Activated CD4-positive, CD25-positive, alpha-beta regulatory T cell treated with anti-CD3 and anti-CD28 coated beads, Interleukin-2, amount 50 U/mL, for 24 hours (primary cell): ENCODE measurements around the gene FAM120B.
A peak's percentile ranks its signal among the peaks of the same experiment; 100 is the strongest.
"Not testable (repeated sequence)": the region's sequence is repeated elsewhere in the genome, so short reads cannot be mapped to it uniquely, and the experiment has no call there.

Experiments
- ATAC-seq, 2 donors: fragments of 150-1000 bp; cut with Tn5 transposase; one replicate each; pipeline ENCODE4 v1.10.0; 2021; ENCODE audit warnings: mild to moderate bottlenecking in 1 of 2, moderate library complexity in 1 of 2

Gene FAM120B, protein sequence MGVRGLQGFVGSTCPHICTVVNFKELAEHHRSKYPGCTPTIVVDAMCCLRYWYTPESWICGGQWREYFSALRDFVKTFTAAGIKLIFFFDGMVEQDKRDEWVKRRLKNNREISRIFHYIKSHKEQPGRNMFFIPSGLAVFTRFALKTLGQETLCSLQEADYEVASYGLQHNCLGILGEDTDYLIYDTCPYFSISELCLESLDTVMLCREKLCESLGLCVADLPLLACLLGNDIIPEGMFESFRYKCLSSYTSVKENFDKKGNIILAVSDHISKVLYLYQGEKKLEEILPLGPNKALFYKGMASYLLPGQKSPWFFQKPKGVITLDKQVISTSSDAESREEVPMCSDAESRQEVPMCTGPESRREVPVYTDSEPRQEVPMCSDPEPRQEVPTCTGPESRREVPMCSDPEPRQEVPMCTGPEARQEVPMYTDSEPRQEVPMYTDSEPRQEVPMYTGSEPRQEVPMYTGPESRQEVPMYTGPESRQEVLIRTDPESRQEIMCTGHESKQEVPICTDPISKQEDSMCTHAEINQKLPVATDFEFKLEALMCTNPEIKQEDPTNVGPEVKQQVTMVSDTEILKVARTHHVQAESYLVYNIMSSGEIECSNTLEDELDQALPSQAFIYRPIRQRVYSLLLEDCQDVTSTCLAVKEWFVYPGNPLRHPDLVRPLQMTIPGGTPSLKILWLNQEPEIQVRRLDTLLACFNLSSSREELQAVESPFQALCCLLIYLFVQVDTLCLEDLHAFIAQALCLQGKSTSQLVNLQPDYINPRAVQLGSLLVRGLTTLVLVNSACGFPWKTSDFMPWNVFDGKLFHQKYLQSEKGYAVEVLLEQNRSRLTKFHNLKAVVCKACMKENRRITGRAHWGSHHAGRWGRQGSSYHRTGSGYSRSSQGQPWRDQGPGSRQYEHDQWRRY

DNA sequence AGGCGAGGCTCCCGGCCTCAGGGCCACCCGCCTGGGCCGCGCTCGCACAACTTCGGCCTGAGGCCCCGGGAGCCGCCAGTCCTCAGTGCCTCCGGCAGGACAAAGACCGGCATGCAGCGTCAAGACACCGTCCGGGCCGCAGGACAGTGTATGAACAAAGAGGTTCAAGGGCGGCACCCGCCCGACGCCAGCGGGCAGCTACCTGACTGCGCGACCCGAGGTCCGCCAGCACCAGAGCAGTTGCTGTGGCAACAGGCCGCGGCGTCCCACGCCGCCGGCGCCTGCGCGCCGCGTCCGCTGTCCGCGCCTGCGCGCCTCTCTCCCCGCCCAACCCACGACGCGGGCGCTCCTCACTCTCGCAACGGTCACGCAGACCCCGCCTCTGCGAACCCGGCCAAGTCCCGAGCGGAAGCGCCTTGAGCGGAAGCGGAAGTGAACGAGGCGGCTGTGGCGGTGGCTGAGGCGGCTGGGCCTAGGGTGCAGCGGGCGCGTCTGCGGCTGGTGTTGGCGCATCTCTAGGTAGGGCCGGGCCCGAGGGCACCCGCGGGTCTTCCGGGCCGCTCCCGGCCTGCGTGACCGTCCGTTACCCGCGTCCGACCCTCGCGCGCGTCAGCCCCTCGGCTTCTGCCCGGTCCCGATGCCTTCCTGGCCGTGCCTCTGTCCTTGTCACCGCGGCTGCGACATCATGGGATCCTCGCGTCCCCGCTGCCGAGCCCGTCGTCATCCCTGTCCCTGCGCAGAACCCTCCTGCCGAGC, at the start of gene FAM120B:
FAM120B (plus strand) TSS at position 435 of the 756 bp plus-strand sequence. CDS start 10,633 bp downstream, outside the sequence.
- peak; percentile 98 to 99 for ATAC-seq

DNA sequence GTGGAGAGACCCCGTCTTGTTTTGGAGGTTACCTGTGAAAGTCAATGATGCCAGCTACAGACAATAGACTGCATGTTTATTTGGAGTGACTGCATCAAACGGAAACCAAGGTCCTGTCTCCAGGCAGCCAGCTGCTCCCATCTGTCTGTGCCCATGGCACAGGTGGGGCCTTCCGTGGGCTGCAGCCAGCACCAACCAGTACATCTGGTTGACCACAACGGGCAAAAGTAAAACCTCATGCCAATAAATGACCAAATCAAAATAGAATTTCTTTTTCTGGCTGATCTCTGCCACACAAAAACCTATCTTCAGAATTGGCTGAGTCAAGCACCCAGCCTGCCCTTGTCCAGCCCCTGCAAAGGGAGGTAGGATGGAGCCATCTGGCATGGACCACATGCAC, 49.2 kb upstream of the FAM120B start:
- ATAC-seq, result no peak

DNA sequence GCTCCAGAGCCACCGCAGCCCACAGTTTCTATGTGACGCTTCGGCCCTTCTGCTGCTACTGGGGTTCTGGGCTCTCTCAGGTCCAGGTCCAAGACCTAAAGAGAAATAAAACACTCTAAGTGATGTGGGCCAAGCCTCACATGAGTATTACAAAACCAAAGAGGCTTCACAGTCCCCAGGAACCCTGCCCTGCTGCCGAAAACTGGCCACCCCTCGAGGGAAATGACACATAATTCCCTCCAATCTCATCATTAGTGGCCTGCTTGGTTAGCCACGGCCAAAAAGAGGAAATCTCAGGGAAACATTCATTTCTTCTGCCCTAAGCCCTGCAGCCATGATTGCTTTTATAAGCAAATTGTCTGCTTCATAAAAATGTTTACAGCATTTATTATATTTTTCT, 48.2 kb upstream of the FAM120B start:
- no peak for ATAC-seq

DNA sequence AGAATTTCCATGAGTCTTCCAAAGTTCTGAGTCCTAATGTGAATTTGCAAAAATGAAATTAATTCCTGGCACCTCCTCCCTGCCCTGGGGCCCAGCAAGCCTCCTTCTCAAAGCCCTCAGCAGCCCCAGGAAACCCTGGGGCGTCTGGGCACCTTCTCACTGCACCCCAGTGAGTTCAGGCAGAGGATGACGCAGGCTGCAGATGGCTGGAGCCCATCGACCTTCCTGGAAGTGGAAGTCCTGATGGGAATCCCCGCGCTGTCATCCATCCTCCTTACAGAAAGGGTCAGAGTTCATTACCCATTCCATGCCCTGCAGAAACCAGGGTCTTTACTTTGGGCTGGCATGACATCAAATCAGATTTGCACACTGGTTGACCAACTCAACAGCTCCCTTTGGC, 47.3 kb upstream of the FAM120B start:
- ATAC-seq, result no peak

DNA sequence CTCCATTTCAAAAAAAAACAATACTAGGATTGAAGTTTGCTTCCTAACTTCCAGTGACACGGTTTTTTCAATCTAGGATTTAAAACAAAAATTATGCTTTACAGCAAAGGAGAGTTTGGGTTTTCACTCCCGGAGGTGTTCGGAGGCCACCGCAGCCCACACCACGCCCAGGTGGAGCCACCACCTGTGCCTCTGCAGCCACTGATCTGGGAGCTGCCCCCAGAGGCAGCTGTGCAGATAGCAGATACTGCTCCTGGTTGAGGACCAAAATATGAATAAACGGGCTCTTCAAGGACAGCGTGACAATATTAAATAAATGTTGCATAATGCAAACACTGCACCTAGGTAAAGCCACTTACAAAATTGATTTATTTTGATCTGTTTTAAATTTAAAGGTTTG, 45.9 kb upstream of the FAM120B start:
- ATAC-seq, result no peak

DNA sequence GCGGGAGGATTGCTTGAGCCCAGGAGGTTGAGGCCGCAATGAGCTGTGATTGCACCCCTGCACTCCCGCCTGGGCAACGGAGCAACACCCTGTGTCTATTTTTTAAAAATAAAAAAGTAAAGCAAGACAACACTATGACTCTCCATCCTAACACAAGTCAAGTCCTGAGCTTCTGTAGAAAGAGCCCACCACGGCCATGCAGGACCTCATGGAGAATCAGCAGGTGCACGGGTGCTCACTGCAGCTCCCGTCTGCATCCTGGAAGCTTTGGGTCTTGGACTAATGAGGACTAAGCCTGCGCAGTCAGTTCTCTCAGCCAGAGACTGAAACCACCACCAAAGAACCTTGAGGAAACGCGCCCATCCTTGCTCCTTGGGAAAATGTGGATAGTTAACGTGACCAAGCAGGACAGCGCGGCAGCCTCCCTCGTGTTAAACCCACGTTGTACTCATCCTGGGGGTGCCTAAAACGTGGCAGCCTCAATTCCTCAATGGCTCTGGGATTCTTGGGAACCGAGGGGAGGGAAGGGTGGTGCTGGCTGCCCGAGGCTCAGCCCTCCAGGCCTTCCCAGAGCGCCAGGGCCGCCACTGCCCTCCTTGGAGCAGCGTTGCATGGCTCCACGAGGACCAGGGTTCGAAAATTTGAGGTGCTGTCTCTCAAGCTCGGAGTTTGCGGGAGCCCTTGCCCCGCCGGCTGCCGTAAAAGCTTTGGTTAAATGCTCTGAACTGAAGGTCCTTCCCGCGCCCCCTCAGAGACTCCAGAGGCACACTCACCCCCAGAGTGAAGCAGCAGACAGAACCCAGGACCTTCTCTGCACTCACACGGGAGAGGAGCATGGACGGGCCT, 44.7 kb upstream of the FAM120B start:
- ATAC-seq, result no peak

DNA sequence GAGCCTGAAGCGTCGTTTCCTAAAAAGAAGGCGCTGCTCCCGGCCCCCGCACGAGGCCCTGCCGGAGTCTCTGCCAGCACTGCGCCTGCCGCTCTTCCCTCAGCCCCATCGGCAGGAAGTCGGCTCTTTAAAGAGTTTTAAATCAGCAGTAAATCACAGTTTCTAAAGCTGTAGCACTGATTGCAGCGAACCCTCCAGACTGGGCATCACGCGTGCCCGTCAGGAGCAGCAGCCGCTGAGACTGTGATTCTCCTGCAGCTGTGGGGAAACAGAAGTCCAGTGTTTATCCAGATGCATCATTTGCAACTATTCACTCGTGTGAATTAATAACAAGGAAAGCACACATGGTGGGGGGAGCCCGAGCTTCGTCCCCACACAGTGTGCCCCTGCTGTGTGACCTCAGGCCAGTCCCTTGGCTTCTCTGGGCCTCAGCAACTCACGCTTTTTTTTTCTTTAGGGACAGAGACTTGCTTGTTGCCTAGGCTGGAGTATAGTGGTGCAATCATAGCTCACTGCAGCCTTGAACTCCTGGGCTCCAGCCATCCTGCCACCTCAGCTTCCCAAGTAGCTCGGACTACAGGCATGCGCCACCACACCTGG, 44.0 kb upstream of the FAM120B start:
- ATAC-seq, result no peak

DNA sequence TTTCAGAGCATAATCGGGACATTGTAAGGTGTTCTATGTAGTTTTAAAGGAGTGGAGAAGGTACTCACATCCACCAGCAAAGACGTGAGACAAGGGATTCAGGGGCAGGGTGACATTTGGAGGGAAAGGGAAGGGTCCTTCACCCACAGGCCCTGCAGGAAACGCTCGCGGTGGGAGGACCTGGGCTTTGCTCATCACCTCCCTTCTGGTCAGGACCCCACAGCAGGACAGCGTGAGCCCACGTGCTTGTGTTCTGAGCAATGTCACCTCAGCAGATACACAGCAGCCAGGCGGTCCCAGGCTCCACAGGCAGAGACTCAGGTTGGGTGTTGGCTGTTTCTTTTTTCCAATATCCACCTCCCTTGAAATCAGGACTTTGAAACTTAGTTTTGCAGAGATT, 43.1 kb upstream of the FAM120B start:
- ATAC-seq, result no peak

DNA sequence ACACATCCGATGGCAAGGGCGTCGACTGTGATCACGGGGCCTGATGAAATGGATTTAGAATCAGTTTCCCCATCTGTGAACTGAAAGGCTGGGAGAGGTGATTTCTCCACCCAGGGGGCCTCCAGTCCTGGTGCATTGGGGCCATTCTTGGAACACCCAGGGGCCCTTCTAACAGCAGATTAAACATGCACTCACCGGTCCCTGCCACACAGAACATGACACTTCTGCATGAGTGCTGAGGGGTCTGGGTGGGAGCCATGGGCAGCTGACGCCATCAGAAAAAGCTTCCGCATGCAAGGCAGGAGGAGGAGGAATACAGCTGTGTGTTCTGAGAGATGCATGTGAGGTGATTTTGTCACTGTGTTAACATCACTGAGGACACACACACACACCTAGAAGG, 42.5 kb upstream of the FAM120B start:
- ATAC-seq, result no peak

DNA sequence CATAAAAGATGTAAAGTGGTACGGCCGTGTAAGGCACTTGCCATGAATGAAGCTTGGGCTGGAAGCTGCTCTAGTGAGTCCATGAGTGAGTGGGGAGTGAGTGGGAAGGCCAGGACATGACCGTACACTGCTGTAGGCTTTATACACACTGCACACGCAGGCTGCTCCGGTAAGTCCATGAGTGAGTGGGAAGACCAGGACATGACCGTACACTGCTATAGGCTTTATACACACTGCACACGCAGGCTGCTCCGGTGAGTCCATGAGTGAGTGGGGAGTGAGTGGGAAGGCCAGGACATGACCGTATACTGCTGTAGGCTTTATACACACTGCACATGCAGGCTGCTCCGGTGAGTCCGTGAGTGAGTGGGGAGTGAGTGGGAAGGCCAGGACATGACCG, 41.9 kb upstream of the FAM120B start:
- not testable (repeated sequence) for ATAC-seq

DNA sequence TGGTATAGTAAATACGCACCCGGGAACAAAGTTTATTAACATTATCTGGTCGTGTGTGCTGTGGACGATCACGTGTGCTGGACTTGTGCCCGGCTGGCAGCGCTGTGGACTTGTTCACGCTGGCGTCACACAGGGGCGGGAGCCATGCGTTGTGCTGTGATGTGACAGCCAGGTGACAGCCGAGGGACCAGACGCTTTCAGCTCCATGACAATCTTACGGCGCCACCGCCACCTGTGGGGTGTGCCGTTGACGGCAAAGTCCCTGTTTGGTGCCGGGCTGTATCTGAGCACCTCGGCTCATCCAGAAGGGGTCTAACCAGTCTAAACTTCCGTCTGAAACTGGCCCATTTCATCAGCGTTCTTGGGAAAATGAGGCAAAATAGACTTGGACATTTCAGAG, 40.9 kb upstream of the FAM120B start:
- ATAC-seq, result no peak

DNA sequence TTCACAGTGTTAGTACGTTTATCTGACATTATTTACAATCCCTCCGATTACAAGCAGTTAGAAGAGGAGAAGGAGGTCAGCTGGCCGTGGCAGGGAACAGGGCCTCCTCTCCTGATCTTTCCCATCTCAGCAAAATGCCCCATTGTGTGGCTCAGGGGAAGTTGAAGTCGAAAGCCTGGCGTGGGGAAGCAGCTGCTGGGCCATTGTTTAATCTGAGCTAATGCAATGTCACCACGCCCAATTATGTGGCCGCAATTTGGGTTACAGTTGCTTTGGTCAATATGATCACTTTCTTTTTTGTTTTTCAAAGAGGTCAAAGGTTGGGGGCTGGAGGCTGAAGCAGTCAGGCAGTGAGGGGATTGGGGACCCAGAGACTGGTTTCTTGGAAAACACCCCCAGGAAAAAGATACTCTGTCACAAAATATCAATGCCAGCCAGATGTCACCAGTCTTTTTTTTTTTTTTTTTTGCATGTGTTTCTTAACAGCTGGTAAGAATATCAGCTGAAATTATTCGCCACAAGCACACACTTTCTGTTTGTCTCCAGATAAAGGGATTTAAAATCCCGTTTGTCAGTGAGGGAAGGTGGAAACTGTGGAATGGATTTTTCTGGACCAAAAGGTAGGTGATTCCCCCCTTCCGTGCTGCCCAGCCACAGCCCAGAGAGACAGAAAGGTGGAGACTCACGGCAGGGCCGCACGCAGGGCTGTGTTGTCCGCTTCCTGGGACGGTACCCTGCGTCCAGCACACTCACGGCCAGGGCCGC, 40.3 kb upstream of the FAM120B start:
- no peak for ATAC-seq

DNA sequence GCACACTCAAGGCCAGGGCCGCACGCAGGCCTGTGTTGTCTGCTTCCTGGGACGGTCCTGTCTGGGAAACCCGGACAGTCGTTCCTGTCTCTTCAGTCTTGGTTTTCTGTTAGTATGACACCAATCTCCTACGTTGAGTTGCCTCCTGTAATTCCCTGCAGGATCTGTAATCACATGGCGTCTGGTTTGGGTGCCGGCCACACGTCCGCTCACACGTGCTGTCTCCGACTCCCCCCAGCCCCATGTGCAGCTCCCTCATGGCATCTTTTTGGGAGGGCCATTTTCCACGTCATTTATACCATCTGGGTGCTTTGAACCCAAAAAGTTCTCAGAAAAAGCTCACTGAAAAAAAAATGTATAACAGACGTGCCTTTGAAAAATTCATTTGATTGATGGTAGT, 38.9 kb upstream of the FAM120B start:
- ATAC-seq, result no peak

DNA sequence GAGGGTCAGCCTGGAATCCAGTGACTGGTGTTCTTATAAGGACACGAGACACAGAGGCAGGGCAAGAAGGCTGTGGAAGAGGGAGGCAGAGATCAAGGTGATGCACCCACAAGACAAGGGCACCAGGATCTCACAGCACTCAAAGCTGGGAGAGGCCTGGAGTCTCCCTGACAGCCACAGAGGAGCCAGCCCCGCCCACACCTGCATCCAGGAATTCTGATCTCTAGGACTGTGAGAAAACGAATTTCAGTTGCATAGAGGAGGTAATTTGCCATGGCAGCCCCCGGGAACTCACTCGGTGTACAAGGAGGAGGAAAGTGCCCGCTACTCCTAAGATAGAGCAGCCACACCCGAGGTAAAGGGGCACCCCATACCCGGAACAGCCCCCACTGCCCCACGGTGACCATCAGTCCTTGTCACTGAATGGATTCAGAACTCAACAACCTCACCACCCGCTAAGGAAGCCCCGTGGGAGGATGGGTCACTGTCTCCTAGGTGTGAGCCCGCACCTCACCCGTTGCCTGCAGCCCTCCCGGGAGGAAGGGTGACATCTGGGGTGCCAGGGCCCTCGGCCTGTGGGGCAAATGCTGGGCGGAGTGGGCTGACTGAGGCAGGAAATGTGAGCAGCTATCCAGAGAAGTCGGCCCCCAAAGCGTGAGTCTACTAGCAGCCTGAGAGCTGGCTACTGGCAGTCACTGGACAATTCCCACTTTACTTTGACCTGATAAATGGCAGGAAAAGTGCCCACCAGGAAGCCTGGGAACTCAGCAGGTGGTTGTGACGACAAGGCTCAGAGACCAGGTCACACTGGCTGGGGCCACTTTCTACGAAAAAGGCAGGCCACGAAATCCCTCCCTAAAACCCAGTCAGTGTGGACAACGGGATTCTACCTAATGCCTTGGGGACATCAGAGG, 38.1 kb upstream of the FAM120B start:
- ATAC-seq, result no peak

DNA sequence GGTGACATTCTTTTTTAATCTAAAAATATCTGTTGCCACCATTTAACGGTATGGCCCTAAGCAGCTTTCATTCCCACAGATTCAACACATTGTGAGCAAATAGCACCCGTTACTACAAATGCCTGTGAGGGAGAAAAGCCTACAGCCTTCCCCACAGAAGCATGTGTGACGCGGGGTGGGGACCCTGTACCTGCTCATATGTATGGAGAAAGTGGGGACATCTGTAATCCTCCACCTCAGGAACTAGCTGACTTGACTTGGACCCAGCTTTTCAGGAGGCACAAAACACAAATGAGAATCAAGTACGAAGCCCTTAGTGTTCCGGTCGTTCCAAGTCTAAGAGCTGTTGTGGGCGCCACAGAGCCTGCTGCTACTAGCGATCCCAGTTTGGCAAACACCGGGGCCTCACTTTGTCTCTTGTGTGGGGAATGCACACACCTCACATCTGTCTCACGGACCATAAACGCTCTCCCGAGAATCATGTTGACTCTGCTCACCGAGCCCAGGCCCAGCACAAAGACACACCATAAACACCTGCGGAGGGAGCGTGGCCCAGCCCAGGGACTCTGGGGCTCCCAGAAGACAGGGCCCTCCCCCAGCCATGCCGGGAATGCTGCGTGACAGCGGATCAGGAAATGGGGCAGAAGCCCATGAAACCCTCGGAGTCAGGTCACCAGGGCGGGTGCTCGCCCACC, 37.3 kb upstream of the FAM120B start:
- ATAC-seq, result no peak

DNA sequence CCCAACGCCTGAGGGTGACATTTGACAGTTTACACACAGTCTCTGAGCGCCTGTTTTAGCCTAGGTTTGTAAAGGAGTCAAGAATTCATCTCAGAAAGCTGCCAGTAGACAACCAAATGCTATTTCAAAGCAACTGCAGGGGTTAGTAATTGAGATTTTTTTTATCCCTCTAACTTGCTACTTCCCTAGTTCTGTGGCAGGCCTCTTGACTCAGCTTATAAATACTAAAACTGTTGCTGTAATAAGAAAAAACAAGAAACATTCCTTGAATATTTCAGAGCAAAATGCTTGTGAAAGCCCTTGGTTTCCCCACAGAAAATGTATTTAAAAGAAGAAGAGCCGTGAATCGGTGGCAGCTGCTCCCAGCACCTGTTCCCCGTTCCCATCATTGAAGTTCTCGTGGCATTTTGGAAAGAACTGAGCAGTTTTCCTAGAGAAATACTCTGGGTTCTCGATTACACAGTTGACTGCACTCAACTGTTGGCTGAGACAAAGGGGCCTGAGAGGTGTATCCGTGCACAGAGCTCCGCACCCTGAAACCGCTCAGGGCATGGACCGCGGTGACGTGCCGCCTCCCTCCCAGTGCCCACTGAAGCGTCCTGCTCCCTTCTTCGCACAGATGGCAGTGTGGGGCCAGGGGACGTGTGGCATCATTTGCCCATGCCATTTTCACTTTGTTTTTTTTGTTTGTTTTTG, 36.6 kb upstream of the FAM120B start:
- no peak for ATAC-seq

DNA sequence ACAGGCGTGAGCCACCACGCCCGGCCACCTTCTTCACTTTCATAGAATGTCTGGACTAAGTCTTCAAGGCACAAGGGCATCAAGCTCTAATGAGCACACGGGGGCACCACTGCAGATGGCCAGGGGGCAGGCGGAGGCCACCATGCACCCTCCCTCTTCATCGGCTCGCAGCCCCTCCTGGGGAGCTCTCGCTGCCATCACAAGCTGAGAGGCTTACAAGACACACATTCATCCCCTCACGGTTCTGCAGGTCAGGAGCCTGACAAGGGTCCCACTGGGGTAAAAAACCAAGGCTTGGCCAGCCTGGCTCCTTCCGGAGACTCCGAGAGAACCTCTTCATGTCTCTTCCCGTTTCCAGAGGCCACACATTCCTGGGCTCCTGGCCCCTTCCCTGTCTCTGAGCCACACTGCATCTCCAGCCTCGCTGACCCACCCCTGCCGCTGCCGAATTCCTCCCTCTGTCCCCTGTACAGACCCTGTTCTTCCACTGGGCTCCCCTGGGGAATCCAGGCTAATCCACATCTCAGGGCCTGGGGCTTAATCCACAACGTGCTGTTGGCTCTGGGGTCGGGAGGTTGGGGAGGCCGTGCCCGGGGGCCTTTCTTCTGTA, 35.5 kb upstream of the FAM120B start:
- ATAC-seq, result no peak

DNA sequence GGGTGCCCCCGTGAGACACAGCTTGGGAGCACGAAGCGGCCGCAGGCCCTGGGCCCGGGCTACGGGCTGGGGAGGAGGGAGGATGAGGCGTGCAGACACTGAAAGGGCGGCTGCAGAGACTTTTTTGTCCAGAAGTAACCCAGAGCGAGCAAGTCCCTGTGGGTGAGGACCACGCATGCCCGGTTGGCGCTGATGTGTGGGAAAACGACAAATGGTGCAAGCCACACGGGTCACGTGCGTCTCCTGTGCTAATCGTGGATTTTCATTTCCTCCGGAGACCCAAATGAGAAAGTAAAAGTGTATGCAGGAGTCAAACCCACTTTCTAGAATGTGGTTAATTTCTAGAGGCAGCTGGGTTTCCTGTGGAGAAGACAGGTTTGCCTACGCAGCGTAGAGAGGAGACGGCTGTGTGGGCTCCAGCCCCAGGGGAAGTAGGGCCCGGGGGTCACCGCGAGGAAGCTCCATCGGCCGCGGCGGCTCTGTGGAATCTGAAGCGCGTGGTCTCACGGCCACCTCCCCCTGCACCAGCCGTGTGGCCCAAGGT, 34.7 kb upstream of the FAM120B start:
- peak; percentile 87 to 91 for ATAC-seq
